HG02981 (cell line): ENCODE data around the gene CYP2W1.
A peak's percentile ranks its signal among the peaks of the same experiment; 100 is the strongest.

Source experiments
- ATAC-seq: cut with Tn5 transposase; IDR thresholded peaks from one replicate; pipeline ENCODE4 v1.9.1; 2021; ENCODE audit warnings: mild to moderate bottlenecking, moderate library complexity; ENCODE audit not compliant: unreplicated experiment

Gene CYP2W1

GRCh38 chr7:1014681-1015080 is 31.7 kb downstream of the CYP2W1 start:
- ATAC-seq = no peak

GRCh38 chr7:1015196-1016121 is 32.5 kb downstream of the CYP2W1 start:
- no peak for ATAC-seq

GRCh38 chr7:1016577-1017531 is 33.9 kb downstream of the CYP2W1 start:
- ATAC-seq = no peak

- ATAC-seq = no peak
Measured at GRCh38 chr7:1017586-1018333, 34.8 kb downstream of the CYP2W1 start.

GRCh38 chr7:1018334-1018695 is 35.3 kb downstream of the CYP2W1 start:
- ATAC-seq = no peak

- ATAC-seq = no peak
Measured at GRCh38 chr7:1019255-1019785, 36.3 kb downstream of the CYP2W1 start.

- no peak for ATAC-seq
Measured at GRCh38 chr7:1019789-1020610, 37.0 kb downstream of the CYP2W1 start.

GRCh38 chr7:1020849-1021251 is 37.9 kb downstream of the CYP2W1 start:
- no peak for ATAC-seq

- no peak for ATAC-seq
Measured at GRCh38 chr7:1021366-1021765, 38.4 kb downstream of the CYP2W1 start.

- no peak for ATAC-seq
Measured at GRCh38 chr7:1021931-1022330, 39.0 kb downstream of the CYP2W1 start.

GRCh38 chr7:1022356-1022755 is 39.4 kb downstream of the CYP2W1 start:
- ATAC-seq = no peak

- ATAC-seq = no peak
Measured at GRCh38 chr7:1022801-1023465, 40.0 kb downstream of the CYP2W1 start.

GRCh38 chr7:1024331-1024841 is 41.4 kb downstream of the CYP2W1 start:
- ATAC-seq = peak; percentile 49

GRCh38 chr7:1024876-1025742 is 42.1 kb downstream of the CYP2W1 start:
- ATAC-seq = no peak

- ATAC-seq = no peak
Measured at GRCh38 chr7:1025743-1026581, 43.0 kb downstream of the CYP2W1 start.

- ATAC-seq = no peak
Measured at GRCh38 chr7:1026721-1027161, 43.8 kb downstream of the CYP2W1 start.
